Hematopoietic multipotent progenitor cell (in vitro differentiated cells): ENCODE results near the gene ZNF493. TPM values are rescaled to one million over a fixed set of nuclear protein-coding genes. Genes with fewer than 3 reads are reported as not detected.

Source experiments
- DNase-seq, 3 donors: peaks; one replicate each; pipeline ENCODE4 v3.0.0-alpha.2; 2011 to 2015; ENCODE audit warnings: low read depth in 2 of 3, low spot score in 2 of 3
- total RNA-seq: library from RNA; depleted of rRNA; stranded (reverse); fragments of >200 nt; gene quantifications from one replicate; pipeline ENCODE4 v1.2.3, GENCODE V29; 2012

The ZNF493 gene
- total RNA-seq, 1 donor: 30.2 TPM

- no peak for DNase-seq
Observed at GRCh38 chr19:21460686-21461085, 63.8 kb downstream of the ZNF493 start.

- DNase-seq: no peak
Observed at GRCh38 chr19:21462540-21462939, 65.6 kb downstream of the ZNF493 start.

DNA sequence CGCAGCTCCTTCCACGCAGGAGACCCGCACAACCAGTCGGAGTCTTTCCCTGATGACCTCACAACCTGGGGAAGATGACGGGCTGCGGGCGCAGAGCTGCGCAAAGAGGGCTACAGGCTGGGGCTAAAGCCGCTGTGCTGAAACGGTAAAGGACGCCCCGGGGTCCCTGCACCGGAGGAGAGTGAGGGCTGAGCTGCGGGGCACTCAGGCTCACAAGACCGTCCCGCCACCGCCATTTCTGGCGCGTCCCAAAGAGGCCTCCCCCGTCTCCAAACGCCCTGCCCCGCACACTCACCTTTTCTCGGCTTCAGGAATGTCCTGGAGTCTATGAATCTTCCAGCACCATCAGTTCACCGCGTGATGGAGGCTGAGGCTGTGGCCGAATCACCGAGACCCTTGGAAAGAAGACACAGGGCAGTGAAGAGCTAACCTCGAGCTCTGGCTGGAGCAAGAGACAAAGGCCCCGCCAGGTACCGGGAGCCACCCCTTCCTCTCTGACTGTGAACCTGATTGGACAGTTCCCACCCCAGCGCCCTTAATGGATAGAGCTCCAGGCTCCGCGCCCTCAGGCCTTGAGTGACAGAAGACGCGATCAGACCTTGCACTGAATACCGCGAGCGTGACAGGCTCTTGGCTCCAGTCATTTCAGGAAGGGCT lies 66.6 kb downstream of the ZNF493 start:
- DNase-seq: peak in 2 of 3 donors; percentile 88 to 95

DNA sequence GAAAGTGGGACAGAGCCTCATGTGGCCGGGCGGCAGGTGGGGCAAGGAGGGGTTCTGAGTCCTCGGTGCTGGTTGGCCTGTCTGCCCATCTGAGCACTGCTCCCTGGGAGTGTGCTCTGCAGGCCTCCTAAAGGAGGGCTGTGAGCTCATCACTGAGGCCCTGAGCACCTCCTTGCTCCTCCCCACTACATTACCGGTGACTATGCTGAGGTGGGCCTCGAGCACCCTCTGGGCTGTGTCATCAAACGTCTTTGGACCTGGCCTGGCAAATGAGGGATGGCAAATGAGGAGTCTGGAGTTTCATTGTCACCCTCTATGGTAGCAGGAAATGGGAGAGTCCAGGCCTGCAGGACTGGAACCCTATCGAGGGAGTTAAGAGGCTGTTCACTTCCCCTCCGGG lies 69.7 kb downstream of the ZNF493 start:
- DNase-seq: no peak

GRCh38 chr19:21468791-21469190 lies 71.9 kb downstream of the ZNF493 start:
- peak in 1 of 3 donors; percentile 48 for DNase-seq

DNA sequence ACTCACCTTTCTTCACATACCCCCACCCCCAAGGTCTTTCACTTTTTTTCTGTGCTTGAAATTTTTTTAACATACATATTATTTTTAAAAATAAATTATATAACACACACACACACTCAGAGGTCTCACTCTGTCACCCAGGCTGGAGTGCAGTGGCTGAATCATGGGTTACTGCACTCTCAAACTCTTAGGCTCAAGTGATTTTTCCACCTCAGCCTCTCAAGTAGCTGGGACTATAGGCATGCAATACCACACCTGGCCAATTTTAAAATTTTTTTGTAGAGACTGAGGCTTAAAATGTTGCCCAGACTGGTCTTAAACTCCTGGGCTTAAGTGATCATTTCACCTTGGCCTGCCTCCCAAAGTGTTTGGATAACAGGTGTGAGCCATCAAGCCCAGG lies 75.6 kb downstream of the ZNF493 start:
- no peak for DNase-seq

DNA sequence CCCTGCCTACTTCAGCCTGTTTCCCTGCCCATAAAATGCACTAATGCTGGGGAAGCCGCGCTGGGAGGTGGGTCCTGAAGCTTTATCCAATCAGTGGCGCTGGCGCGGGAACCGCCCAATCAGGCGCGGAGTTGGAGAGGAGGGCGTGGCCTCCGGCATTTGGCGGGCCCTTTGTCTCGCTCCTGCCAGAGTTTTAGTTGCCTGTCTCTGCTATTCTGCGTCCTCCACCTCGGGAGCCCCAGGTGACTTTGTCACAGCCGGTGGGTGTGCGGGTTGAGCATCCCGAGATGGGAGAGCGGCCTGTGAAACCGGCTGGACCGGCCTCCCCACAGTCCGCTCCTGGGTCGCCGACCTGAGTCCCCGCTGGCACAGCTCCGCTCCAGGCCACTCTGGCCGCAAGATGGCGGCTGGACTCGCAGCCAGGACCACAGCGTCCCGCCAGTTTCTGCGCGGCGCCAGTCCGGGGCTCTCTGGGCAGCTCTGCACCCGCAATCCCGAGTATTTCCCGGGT lies 77.8 kb downstream of the ZNF493 start:
- peak; percentile 37 to 94 (median 84) for DNase-seq

Other genes with a start within 250 kb of the ZNF493 start
- gene ZNF708, start 67.7 kb upstream of the ZNF493 start, total RNA-seq: 7.3 TPM
- 8.9 TPM for gene ZNF738, start 38.1 kb upstream of the ZNF493 start, total RNA-seq
- gene ZNF429, start 108.5 kb downstream of the ZNF493 start, total RNA-seq: 26.1 TPM